Mucosa of rectum (tissue), 2 donors: ENCODE results near the gene MOCS1.

Source experiments
- H3K27ac ChIP-seq, 2 donors: one replicate each; pipeline ENCODE4 v1.7.0; 2013; ENCODE audit warnings: inconsistent platforms in 2 of 2, low read depth in 2 of 2, low read length in 2 of 2
- H3K27me3 ChIP-seq, 2 donors: one replicate each; pipeline ENCODE4 v1.7.0; 2013; ENCODE audit warnings: low read length in 2 of 2; ENCODE audit not compliant: control insufficient read depth in 2 of 2, insufficient read depth in 2 of 2
- H3K36me3 ChIP-seq, 2 donors: one replicate each; pipeline ENCODE4 v1.7.0; 2013; ENCODE audit warnings: low read length in 2 of 2; ENCODE audit not compliant: control insufficient read depth in 2 of 2, insufficient read depth in 2 of 2
- H3K4me1 ChIP-seq, 2 donors: one replicate each; pipeline ENCODE4 v1.7.0; 2013; ENCODE audit warnings: low read length in 2 of 2, mild to moderate bottlenecking in 1 of 2; ENCODE audit not compliant: control insufficient read depth in 2 of 2, insufficient read depth in 2 of 2
- H3K4me3 ChIP-seq, 2 donors: one replicate each; pipeline ENCODE4 v1.7.0; 2013; ENCODE audit warnings: low read length in 2 of 2
- H3K9ac ChIP-seq, 2 donors: one replicate each; pipeline ENCODE4 v1.7.0; 2013; ENCODE audit warnings: low read length in 2 of 2, low read depth in 1 of 2, mild to moderate bottlenecking in 1 of 2
- H3K9me3 ChIP-seq, 2 donors: one replicate each; pipeline ENCODE4 v1.7.0; 2013; ENCODE audit warnings: low read length in 2 of 2; ENCODE audit not compliant: control insufficient read depth in 2 of 2
- donor health status: healthy.
- donor health status: Normal muscosa, but diverticular disease.

MOCS1 gene

GRCh38 chr6:39950125-39950720 is 16.0 kb upstream of the MOCS1 start:
- peaks cover 6 to 22% of the 10 kb centered on the region in 2 donors for H3K4me1 ChIP-seq
- no peak overlapping the region for H3K27ac ChIP-seq
- H3K27me3 ChIP-seq: no peaks in the 10 kb centered on the region
- no peak overlapping the region for H3K9ac ChIP-seq
- H3K36me3 ChIP-seq: no peaks in the 10 kb centered on the region
- peaks cover 0 to 2% of the 10 kb centered on the region in 2 donors for H3K9me3 ChIP-seq
- no peak overlapping the region for H3K4me3 ChIP-seq

- H3K4me1 ChIP-seq: peaks cover 12 to 33% of the 10 kb centered on the region in 2 donors
- peaks cover 0 to 2% of the 10 kb centered on the region in 2 donors for H3K9me3 ChIP-seq
- H3K27ac ChIP-seq: no peak overlapping the region
Measured at GRCh38 chr6:39948199-39948791, 14.0 kb upstream of the MOCS1 start.

DNA sequence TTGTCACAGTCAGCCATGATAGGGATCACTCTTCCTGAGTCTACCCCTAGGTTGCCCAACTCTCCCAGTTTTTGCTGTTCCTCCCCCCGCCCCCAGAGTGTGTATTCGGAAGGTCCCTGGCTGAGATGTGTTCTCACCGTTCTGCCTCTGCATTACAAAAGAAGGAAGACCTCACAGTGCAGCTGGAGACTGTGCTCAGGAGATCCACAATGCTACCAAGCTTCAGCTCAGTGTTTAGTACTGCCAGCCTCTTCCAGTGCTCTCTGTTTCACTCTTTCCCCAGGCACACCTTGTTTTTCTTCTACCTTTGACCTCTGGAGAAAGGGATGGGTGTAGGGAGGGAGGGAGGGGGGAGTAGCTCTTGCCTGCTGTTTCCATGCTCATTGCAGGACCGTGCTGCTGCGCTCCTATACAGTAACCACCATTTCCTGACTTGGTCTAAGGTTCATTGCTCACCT is 13.4 kb upstream of the MOCS1 start:
- no peak overlapping the region for H3K9ac ChIP-seq
- H3K4me1 ChIP-seq: peaks cover 12 to 33% of the 10 kb centered on the region in 2 donors
- H3K4me3 ChIP-seq: no peak overlapping the region
- no peaks in the 10 kb centered on the region for H3K36me3 ChIP-seq
- peaks cover 0 to 2% of the 10 kb centered on the region in 2 donors for H3K9me3 ChIP-seq
- no peaks in the 10 kb centered on the region for H3K27me3 ChIP-seq
- H3K27ac ChIP-seq: peak overlapping the region; percentile 3 to 52

More at GRCh38 chr6:39948199-39948791, 14.0 kb upstream of the MOCS1 start:
- Histone ChIP-seq H3K36me3 (no peaks in the 10 kb centered on the region), H3K9ac (no peak overlapping the region), H3K4me3 (no peak overlapping the region), H3K27me3 (no peaks in the 10 kb centered on the region)

- no peaks in the 10 kb centered on the region for H3K36me3 ChIP-seq
- H3K4me3 ChIP-seq: no peak overlapping the region
- peaks cover 0 to 2% of the 10 kb centered on the region in 2 donors for H3K9me3 ChIP-seq
- peaks cover 12 to 33% of the 10 kb centered on the region in 2 donors for H3K4me1 ChIP-seq
- H3K27ac ChIP-seq: peak overlapping the region; percentile 34 to 35
- H3K9ac ChIP-seq: no peak overlapping the region
- H3K27me3 ChIP-seq: no peaks in the 10 kb centered on the region
Measured at GRCh38 chr6:39945626-39946025, 11.4 kb upstream of the MOCS1 start.

DNA sequence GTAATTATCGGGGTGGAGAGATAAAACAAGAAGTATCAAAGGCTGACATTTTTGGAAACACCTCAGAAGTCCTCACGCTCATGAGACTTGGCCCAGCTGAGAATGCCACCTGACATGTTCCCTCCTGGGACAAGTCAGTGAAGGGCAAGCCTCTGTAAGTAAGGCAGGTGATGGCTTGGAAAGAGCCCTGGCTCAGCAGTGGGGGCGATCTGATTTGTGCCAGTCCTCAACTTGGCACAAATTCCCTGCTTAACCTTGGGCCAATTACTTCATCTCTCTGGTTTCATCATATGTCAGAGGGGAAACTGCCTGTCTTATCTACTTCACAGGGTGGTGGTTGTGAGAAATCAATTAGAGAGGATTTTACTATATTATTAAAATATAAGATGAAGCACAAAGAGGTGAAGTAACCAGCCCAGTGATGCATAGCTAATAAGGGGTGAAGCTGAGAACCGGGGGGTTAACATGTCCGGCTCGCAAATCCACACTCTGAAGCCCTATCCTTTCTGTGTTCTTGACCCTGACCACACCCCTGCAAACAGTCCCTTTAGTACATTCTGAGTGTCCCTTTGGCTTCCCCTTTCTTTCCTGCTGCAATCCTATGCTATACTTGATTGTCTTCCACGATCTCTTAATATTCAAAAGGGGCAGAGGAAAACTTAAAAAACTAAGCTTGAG is 8.8 kb upstream of the MOCS1 start:
- Histone ChIP-seq H3K9ac (no peak overlapping the region), H3K4me1 (peaks cover 12 to 36% of the 10 kb centered on the region in 2 donors), H3K9me3 (no peaks in the 10 kb centered on the region), H3K36me3 (no peaks in the 10 kb centered on the region), H3K4me3 (no peak overlapping the region), H3K27me3 (no peaks in the 10 kb centered on the region), H3K27ac (no peak overlapping the region)

DNA sequence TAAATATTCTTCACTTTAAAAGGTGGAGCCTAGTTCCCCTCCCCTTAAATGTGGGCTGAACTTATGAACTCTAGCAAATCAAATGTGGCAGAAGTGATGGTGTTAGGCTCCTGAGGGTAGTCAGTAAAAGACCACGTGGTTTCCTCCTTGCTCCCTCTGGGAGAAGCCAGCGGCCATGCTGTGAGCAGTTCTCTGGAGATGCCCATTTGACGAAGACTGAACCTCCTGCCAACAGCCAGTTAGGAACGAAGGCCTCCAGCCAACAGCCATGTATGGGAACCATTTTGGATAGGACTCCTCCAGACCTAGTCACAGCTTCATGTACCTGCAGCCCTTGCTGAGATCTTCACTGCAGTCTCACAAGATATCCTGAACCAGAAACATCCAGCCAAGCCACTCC is 7.6 kb upstream of the MOCS1 start:
- no peaks in the 10 kb centered on the region for H3K36me3 ChIP-seq
- H3K4me3 ChIP-seq: no peak overlapping the region
- H3K27me3 ChIP-seq: no peaks in the 10 kb centered on the region
- no peak overlapping the region for H3K9ac ChIP-seq
- peaks cover 15 to 27% of the 10 kb centered on the region in 2 donors for H3K4me1 ChIP-seq
- H3K27ac ChIP-seq: no peak overlapping the region
- H3K9me3 ChIP-seq: no peaks in the 10 kb centered on the region

GRCh38 chr6:39941138-39941537 is 6.9 kb upstream of the MOCS1 start:
- Histone ChIP-seq H3K27me3 (no peaks in the 10 kb centered on the region), H3K27ac (no peak overlapping the region), H3K9me3 (no peaks in the 10 kb centered on the region), H3K4me1 (peaks cover 13 to 24% of the 10 kb centered on the region in 2 donors), H3K36me3 (no peaks in the 10 kb centered on the region), H3K4me3 (no peak overlapping the region), H3K9ac (no peak overlapping the region)

- no peak overlapping the region for H3K27ac ChIP-seq
Measured at GRCh38 chr6:39938773-39939654, 4.8 kb upstream of the MOCS1 start.

DNA sequence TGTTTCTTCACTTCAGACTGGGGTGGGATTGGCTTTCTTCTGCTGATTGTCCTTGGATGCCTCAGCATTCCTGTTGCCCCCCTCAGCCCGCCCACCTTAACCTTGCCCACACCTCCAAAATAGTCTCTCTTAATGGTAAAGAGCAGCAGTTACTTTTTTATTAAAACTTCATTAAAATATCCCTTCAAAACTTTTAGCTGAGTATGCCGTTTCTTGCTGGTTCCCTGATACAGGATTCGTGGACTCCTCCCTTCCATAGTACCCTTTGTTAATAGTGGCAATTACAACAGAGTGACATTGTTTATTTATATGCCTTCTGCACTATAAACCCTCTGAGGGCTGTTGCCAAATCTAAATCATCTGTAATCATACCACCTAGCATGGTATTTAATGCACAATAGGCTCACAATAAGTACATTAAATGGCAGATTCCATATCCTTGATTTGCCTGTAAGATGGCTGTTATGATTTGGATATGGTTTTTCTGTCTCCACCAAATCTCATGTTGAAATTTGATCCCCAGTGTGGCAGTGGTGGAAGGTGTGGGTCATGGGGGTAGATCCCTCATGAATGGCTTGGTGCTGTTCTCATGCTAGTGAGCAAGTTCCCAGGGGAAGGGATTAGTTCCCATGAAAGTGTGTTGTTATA is 3.5 kb upstream of the MOCS1 start:
- Histone ChIP-seq H3K27me3 (no peaks in the 10 kb centered on the region), H3K27ac (no peak overlapping the region), H3K36me3 (no peaks in the 10 kb centered on the region)

More at GRCh38 chr6:39938773-39939654, 4.8 kb upstream of the MOCS1 start:
- Histone ChIP-seq H3K9me3 (no peaks in the 10 kb centered on the region), H3K36me3 (no peaks in the 10 kb centered on the region), H3K4me3 (no peak overlapping the region), H3K27me3 (no peaks in the 10 kb centered on the region), H3K9ac (no peak overlapping the region), H3K4me1 (peaks cover 3 to 10% of the 10 kb centered on the region in 2 donors)

More for the DNA sequence above, 3.5 kb upstream of the MOCS1 start:
- H3K9me3 ChIP-seq: no peaks in the 10 kb centered on the region
- no peak overlapping the region for H3K4me3 ChIP-seq
- peaks cover 3 to 10% of the 10 kb centered on the region in 2 donors for H3K4me1 ChIP-seq
- no peak overlapping the region for H3K9ac ChIP-seq
